GM23338 (cell line): ENCODE results near the gene ZDHHC11B. TPM values are rescaled to one million over a fixed set of nuclear protein-coding genes. Genes with fewer than 3 reads are reported as not detected.
"Not testable (repeated sequence)": the region's sequence is repeated elsewhere in the genome, so short reads cannot be mapped to it uniquely, and the experiment has no call there.

ENCODE experiments used
- ATAC-seq: fragments of 200-7000 bp; cut with Tn5 transposase; 3 replicates; pipeline ENCODE4 v1.9.1; 2020
- DNase-seq: peaks from one replicate; pipeline ENCODE4 v3.0.0-alpha.2; 2015; ENCODE audit warnings: low spot score
- H2AFZ ChIP-seq: fragments of 200-600 bp; sonication (generic); 2 replicates; pipeline ENCODE4 v1.8.0; 2016; ENCODE audit warnings: antibody characterized with exemption, mild to moderate bottlenecking, moderate library complexity
- H3F3A ChIP-seq: fragments of 200-600 bp; sonication (generic); replicated peaks from 2 replicates; pipeline ENCODE4 v1.8.0; 2017; ENCODE audit warnings: antibody characterized with exemption, mixed run types, low read depth
- H3K27ac ChIP-seq: fragments of 200-600 bp; sonication (generic); 2 replicates; pipeline ENCODE4 v1.6.1; 2016; ENCODE audit warnings: low read depth
- H3K27me3 ChIP-seq: fragments of 200-600 bp; sonication (generic); 2 replicates; pipeline ENCODE4 v1.8.0; 2016; ENCODE audit warnings: mild to moderate bottlenecking, mixed run types, moderate library complexity; ENCODE audit not compliant: insufficient read depth
- H3K36me3 ChIP-seq: fragments of 200-600 bp; sonication (generic); 2 replicates; pipeline ENCODE4 v1.8.0; 2016; ENCODE audit warnings: mild to moderate bottlenecking; ENCODE audit not compliant: insufficient read depth
- H3K4me1 ChIP-seq: fragments of 200-600 bp; sonication (generic); 2 replicates; pipeline ENCODE4 v1.8.0; 2016; ENCODE audit warnings: mild to moderate bottlenecking, moderate library complexity; ENCODE audit not compliant: insufficient read depth
- H3K4me2 ChIP-seq: fragments of 200-600 bp; sonication (generic); 2 replicates; pipeline ENCODE4 v1.7.1; 2017; ENCODE audit warnings: mixed run types
- H3K4me3 ChIP-seq: fragments of 200-600 bp; sonication (generic); 2 replicates; pipeline ENCODE4 v1.6.1; 2016; ENCODE audit warnings: mixed run types
- H3K79me2 ChIP-seq: fragments of 200-600 bp; sonication (generic); replicated peaks from 2 replicates; pipeline ENCODE4 v1.8.0; 2017; ENCODE audit warnings: mild to moderate bottlenecking; ENCODE audit not compliant: insufficient read depth
- H3K9me2 ChIP-seq: fragments of 200-600 bp; sonication (generic); 2 replicates; pipeline ENCODE4 v1.8.0; 2017; ENCODE audit not compliant: insufficient read depth
- H4K20me1 ChIP-seq: fragments of 200-600 bp; sonication (generic); replicated peaks from 2 replicates; pipeline ENCODE4 v1.8.0; 2017; ENCODE audit warnings: mild to moderate bottlenecking; ENCODE audit not compliant: insufficient read depth
- H3K27ac Mint-ChIP-seq: 2 replicates; pipeline ENCODE4 v1.8.0; 2020; ENCODE audit warnings: inconsistent platforms, mild to moderate bottlenecking, moderate library complexity, mixed read lengths
- H3K27me3 Mint-ChIP-seq: 3 replicates; pipeline ENCODE4 v1.8.0; 2022; ENCODE audit warnings: low read depth, mild to moderate bottlenecking, moderate library complexity, mixed read lengths, inconsistent platforms; ENCODE audit not compliant: insufficient read depth, poor library complexity
- H3K36me3 Mint-ChIP-seq: 3 replicates; pipeline ENCODE4 v1.8.0; 2021; ENCODE audit warnings: low read depth, mild to moderate bottlenecking, inconsistent platforms, moderate library complexity, mixed read lengths
- H3K4me1 Mint-ChIP-seq: 3 replicates; pipeline ENCODE4 v1.8.0; 2020; ENCODE audit warnings: mild to moderate bottlenecking, inconsistent platforms, mixed read lengths
- H3K4me3 Mint-ChIP-seq: 3 replicates; pipeline ENCODE4 v1.8.0; 2021; ENCODE audit warnings: moderate library complexity, mild to moderate bottlenecking, inconsistent platforms, mixed read lengths
- H3K9me3 Mint-ChIP-seq: 3 replicates; pipeline ENCODE4 v1.8.0; 2020; ENCODE audit warnings: moderate library complexity, mild to moderate bottlenecking, inconsistent platforms, mixed read lengths
- EZH2 ChIP-seq: fragments of 200-600 bp; sonication (generic); IDR thresholded peaks from one replicate; pipeline ENCODE4 v1.8.0; 2017; ENCODE audit warnings: antibody characterized with exemption, mild to moderate bottlenecking, low read depth; ENCODE audit not compliant: unreplicated experiment
- JUNB ChIP-seq: IDR thresholded peaks from one replicate; pipeline ENCODE4 v1.6.1; 2016; ENCODE audit warnings: antibody characterized with exemption; ENCODE audit not compliant: unreplicated experiment
- POLR2AphosphoS5 ChIP-seq: IDR thresholded peaks from 2 replicates; pipeline ENCODE4 v1.6.1; 2016; ENCODE audit warnings: antibody characterized with exemption, low read depth
- REST ChIP-seq: IDR thresholded peaks from one replicate; pipeline ENCODE4 v1.6.1; 2018; ENCODE audit warnings: antibody characterized with exemption; ENCODE audit not compliant: unreplicated experiment
- ZNF114 ChIP-seq: fragments of 250-450 bp; sonication (Bioruptor Pico); IDR thresholded peaks from 2 replicates; pipeline ENCODE4 v1.5.0; 2020; ENCODE audit warnings: mild to moderate bottlenecking, moderate library complexity
- polyA plus RNA-seq: library from polyadenylated mRNA; unstranded; fragments of >200 nt; fragmentation: Nextera tagmentation; extraction: Ambion mirVana; gene quantifications from 2 replicates; pipeline ENCODE4 v1.2.1, GENCODE V29; 2016
- total RNA-seq: library from RNA; depleted of rRNA; stranded (reverse); fragments of >200 nt; shearing (Covaris generic); gene quantifications from 2 replicates; pipeline ENCODE4 v1.2.3, GENCODE V29; 2014

ZDHHC11B gene
- total and polyA plus RNA-seq, 2 experiments from 2014 or later: 0.89 to 1.2 TPM

DNA sequence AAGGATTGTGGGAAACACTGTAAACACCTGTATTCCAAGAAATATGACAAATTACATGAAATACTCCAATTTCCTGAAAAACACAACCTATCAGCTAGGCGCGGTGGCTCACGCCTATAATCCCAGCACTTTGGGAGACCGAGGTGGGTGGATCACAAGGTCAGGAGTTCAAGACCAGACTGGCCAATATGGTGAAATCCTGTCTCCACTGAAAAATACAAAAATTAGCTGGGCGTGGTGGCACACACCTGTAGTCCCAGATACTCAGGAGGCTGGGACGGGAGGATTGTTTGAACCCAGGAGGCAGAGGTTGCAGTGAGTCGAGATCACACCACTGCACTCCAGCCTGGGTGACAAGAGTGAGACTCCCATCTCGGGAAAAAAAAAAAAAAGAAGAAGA is 21.5 kb downstream of the ZDHHC11B start:
- not testable (repeated sequence) for ATAC-seq, H3K79me2 ChIP-seq, DNase-seq, H3K4me3 Mint-ChIP-seq, H3K36me3 ChIP-seq, H3K4me1 Mint-ChIP-seq, H3K9me2 ChIP-seq, H3F3A ChIP-seq, H3K27ac Mint-ChIP-seq, H4K20me1 ChIP-seq, H3K4me1 ChIP-seq, H3K36me3 Mint-ChIP-seq, H3K27ac ChIP-seq, H3K4me3 ChIP-seq, H3K27me3 ChIP-seq, H3K4me2 ChIP-seq, H2AFZ ChIP-seq
- H3K9me3 Mint-ChIP-seq: peaks cover 16% of the 10 kb centered on the region
- peaks cover 10% of the 10 kb centered on the region for H3K27me3 Mint-ChIP-seq

DNA sequence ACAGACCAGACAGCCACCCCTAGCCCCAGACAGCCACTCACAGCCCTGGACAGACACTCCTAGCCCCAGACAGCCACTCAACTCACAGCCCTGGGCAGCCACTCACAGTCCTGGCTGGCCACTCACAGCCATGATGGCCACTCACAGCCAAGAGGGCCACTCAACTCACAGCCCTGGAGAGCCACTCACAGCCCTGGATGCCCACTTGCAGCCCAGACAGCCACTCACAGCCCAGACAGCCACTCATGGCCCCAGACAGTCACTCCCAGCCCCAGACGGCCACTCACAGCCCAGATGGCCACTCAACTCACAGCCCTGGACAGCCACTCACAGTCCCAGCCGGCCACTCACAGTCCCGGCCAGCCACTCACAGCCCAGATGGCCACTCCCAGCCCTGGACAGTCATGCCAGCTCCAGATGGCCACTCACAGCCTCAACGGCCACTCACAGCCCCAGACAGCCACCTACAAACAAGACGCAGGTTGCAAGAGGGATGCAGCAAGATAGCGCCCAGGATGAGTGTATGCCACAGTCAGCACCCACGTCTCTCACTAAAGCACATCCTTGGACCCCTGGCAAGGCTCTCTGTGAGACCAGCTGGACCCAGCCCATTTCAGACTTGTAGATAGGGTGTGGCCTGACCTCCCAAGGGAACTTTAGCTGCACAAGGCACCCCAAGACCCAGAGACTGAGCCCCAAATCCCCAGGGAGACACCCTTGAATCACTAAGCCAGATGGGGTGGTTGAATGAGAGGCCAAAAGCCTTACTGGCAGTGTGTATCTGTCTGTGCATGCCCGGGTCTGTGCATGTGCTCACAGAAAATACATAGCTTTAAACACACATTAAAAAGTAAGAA is 22.4 kb downstream of the ZDHHC11B start:
- H3K36me3 Mint-ChIP-seq: no peaks in the 10 kb centered on the region; the same call in 2 of the 3 replicates
- H3K4me2 ChIP-seq: no peak overlapping the region
- ATAC-seq (no peak), DNase-seq (no peak)
- peaks cover 12% of the 10 kb centered on the region for H3K27me3 Mint-ChIP-seq
- no peaks in the 10 kb centered on the region for H3F3A ChIP-seq
- H3K9me3 Mint-ChIP-seq: peaks cover 16% of the 10 kb centered on the region
- H3K27ac ChIP-seq: no peak overlapping the region
- no peak overlapping the region for H2AFZ ChIP-seq
- no peak overlapping the region for H3K4me3 ChIP-seq
- H3K79me2 ChIP-seq: no peaks in the 10 kb centered on the region
- H3K9me2 ChIP-seq: no peaks in the 10 kb centered on the region
- no peaks in the 10 kb centered on the region for H3K27me3 ChIP-seq
- TF ChIP-seq ZNF114 (CRISPR knock-in tag) (no peak), EZH2 (no peak), POLR2AphosphoS5 (no peak)
- H3K36me3 ChIP-seq: no peaks in the 10 kb centered on the region
- no peaks in the 10 kb centered on the region; the same call in 1 of the 2 replicates for H4K20me1 ChIP-seq
- H3K4me1 ChIP-seq: no peaks in the 10 kb centered on the region
- no peak overlapping the region; the same call in 2 of the 3 replicates for H3K4me3 Mint-ChIP-seq
- no peak overlapping the region for H3K27ac Mint-ChIP-seq
- no peaks in the 10 kb centered on the region for H3K4me1 Mint-ChIP-seq

GRCh38 chr5:761059-761771 is 23.3 kb downstream of the ZDHHC11B start:
- H4K20me1 ChIP-seq: no peaks in the 10 kb centered on the region; the same call in 1 of the 2 replicates
- no peak overlapping the region for H3K4me3 ChIP-seq
- no peaks in the 10 kb centered on the region for H3K4me1 ChIP-seq
- Mint-ChIP-seq H3K27me3 (peaks cover 12% of the 10 kb centered on the region), H3K9me3 (peaks cover 16% of the 10 kb centered on the region), H3K36me3 (no peaks in the 10 kb centered on the region; the same call in 2 of the 3 replicates), H3K27ac (no peak overlapping the region), H3K4me1 (no peaks in the 10 kb centered on the region), H3K4me3 (no peak overlapping the region)
- H3K4me2 ChIP-seq: no peak overlapping the region
- no peaks in the 10 kb centered on the region for H3K79me2 ChIP-seq
- H3F3A ChIP-seq: no peaks in the 10 kb centered on the region
- no peak overlapping the region for H3K27ac ChIP-seq
- H3K27me3 ChIP-seq: no peaks in the 10 kb centered on the region
- no peak for ATAC-seq
- H3K36me3 ChIP-seq: no peaks in the 10 kb centered on the region
- H2AFZ ChIP-seq: no peak overlapping the region
- H3K9me2 ChIP-seq: no peaks in the 10 kb centered on the region
- no peak for DNase-seq
- TF ChIP-seq JUNB (no peak), ZNF114 (CRISPR knock-in tag) (no peak), EZH2 (no peak), REST (no peak)
